GM10266 (cell line): Measurements from ENCODE around the gene EYA2.

Experiments
- DNase-seq: peaks from one replicate; pipeline ENCODE4 v3.0.0; 2012; ENCODE audit errors: extremely low spot score
- TF ChIP-seq, protein P1 (sequence below): IDR thresholded peaks from 2 replicates; pipeline ENCODE4 v1.5.1; 2012; ENCODE audit warnings: mild to moderate bottlenecking, low read depth; ENCODE audit not compliant: control insufficient read depth, insufficient read depth; ENCODE audit errors: missing control alignments

The EYA2 gene

GRCh38 chr20:46938434-46938833, 43.8 kb downstream of the EYA2 start:
- TF ChIP-seq, protein P1, sequence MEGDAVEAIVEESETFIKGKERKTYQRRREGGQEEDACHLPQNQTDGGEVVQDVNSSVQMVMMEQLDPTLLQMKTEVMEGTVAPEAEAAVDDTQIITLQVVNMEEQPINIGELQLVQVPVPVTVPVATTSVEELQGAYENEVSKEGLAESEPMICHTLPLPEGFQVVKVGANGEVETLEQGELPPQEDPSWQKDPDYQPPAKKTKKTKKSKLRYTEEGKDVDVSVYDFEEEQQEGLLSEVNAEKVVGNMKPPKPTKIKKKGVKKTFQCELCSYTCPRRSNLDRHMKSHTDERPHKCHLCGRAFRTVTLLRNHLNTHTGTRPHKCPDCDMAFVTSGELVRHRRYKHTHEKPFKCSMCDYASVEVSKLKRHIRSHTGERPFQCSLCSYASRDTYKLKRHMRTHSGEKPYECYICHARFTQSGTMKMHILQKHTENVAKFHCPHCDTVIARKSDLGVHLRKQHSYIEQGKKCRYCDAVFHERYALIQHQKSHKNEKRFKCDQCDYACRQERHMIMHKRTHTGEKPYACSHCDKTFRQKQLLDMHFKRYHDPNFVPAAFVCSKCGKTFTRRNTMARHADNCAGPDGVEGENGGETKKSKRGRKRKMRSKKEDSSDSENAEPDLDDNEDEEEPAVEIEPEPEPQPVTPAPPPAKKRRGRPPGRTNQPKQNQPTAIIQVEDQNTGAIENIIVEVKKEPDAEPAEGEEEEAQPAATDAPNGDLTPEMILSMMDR = no peak

GRCh38 chr20:46939031-46939965, 44.7 kb downstream of the EYA2 start:
- DNase-seq = no peak
- TF ChIP-seq, protein P1 = no peak

More at GRCh38 chr20:46938434-46938833, 43.8 kb downstream of the EYA2 start:
- DNase-seq = no peak

DNA sequence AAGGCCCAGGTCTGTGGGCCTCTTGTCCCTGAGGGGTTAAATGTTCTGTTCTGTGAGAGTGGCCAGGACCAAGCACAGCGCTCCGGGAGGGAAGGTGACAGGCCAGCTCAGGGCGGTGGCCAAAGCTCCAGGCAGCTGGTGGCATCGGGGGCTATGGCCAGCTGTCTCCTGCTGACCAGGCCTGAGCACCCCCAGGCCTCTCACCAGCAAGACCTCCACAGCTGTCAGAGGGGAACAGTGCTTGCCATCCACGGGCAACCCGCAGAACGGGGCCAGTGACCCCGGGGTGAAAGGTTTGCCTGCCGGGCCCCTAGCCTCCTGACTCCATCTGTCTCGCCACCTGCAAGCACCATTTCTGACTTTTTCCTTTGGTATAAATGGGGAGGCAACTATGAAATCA, 46.0 kb downstream of the EYA2 start:
- DNase-seq = no peak
- TF ChIP-seq, protein P1 = no peak

DNA sequence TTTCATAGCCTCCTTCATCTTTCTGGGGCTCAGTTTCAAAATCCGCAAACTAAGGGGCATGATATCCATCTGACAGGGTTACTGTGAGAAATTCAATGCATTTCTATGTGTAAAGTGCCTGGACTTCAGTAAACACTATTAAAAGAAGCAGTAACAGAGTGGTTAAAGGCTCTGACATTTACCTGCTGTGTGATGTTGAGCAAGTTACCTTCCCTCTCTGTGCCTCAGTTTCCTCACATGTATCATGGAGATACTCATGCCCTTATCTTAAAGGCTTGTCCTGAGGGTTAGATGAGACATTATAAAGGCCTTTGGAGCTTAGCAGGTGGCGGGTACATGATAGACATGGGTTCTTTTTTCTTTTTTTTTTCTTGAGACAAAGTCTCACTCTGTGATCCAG, 46.8 kb downstream of the EYA2 start:
- TF ChIP-seq, protein P1 = no peak

DNA sequence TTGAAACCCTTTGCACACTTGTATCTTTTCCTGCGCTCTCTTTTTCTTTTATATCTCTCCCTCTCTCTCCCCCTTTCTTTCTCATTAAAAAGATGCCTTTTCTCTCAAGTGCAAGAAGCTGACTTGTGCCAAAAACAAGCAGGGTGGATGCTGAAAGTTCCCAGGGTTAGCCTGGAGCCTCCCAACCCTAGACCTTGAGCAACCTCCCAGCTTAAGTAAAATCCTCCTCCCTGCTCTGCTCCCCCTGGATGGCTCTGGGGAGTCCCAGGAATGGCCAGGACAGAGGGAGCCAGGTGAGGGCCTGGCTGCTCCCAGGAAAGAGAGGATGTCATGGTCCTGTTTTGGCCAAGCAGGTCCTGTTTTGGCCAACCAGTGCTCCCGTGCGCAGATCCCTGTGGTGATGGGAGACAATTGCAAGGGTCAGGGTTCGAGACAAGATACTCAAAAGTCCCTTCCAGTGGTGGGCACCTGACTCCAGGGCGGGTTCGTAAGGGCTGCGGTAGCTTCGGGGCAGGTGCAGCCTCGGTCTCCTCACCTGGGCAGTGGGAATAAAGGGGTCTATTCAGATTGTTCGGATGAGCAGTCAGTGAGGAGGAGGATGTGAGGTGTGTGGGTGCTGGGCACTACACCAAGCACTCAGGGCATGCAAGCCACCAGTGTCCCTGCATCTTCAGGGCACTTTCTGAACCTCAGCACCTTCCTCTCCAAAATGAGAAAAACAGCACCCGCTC, 49.4 kb downstream of the EYA2 start:
- TF ChIP-seq, protein P1 = no peak

More for the DNA sequence above, 46.8 kb downstream of the EYA2 start:
- no peak for DNase-seq

DNA sequence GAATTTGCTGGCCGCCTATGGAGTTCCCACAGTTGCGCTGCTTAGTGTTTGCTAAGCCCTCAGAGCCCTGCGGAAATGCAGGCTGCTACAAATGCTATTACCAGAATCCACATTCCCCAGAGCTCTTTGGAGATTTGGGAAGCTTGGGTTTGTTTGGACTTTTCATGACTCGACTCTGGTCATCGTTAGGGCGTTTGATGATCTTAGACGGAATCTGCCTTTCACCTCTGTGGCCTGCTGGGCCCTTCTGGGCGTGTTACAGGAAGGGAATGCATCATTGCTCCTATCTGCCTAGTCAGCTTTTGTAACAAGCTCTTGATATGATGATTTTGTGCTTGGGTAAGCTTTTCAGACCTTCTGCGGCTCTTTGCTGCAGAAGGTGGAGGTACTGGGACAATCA, 50.8 kb downstream of the EYA2 start:
- TF ChIP-seq, protein P1 = no peak
- DNase-seq = no peak

More for the DNA sequence above, 49.4 kb downstream of the EYA2 start:
- no peak for DNase-seq
